HG03558 (cell line): Measurements from ENCODE around the gene IFNL2.
"Not testable (repeated sequence)": the region's sequence is repeated elsewhere in the genome, so short reads cannot be mapped to it uniquely, and the experiment has no call there.

Source experiments
- ATAC-seq: cut with Tn5 transposase; IDR thresholded peaks from one replicate; pipeline ENCODE4 v1.9.1; 2021; ENCODE audit warnings: moderate number of reproducible peaks; ENCODE audit not compliant: unreplicated experiment; ENCODE audit errors: extremely low read depth

IFNL2 gene

DNA sequence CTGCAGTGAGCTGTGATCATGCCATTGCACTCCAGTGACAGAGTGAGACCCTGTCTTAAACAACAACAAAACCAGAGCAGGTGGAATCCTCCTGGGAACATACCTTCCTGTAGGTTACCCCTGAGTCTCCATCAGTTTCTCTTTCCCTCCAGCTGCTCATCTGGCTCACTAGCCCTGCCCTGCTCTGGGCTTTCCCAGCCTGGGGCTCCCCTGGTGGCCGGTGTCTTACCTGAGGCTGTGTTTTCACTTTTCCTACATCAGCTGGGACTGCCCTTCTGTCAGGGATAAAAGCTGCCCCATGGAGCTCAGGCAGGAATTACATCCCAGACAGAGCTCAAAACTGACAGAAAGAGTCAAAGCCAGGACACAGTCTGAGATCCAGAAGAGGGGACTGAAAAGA lies at the start of gene IFNL2:
Gene IFNL2 (plus strand): TSS at position 312 of the 400 bp plus-strand sequence. CDS start 173 bp downstream, outside the sequence.
- ATAC-seq: not testable (repeated sequence)

DNA sequence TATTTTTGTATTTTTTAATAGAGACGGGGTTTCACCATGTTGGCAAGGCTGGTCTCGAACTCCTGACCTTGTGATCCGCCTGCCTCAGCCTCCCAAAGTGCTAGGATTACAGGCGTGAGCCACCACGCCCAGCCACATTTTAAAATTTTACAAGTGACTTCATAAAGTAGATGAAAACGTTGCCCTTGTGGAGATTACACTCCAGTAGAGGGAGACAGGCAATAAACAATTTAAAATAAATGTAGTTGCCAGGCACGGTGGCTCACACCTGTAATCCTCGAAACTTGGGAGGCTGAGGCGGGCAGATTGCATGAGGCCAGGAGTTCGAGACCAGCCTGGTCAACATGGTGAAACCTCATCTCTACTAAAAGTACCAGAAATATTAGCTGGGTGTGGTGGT lies 49.1 kb upstream of the IFNL2 start:
- not testable (repeated sequence) for ATAC-seq

DNA sequence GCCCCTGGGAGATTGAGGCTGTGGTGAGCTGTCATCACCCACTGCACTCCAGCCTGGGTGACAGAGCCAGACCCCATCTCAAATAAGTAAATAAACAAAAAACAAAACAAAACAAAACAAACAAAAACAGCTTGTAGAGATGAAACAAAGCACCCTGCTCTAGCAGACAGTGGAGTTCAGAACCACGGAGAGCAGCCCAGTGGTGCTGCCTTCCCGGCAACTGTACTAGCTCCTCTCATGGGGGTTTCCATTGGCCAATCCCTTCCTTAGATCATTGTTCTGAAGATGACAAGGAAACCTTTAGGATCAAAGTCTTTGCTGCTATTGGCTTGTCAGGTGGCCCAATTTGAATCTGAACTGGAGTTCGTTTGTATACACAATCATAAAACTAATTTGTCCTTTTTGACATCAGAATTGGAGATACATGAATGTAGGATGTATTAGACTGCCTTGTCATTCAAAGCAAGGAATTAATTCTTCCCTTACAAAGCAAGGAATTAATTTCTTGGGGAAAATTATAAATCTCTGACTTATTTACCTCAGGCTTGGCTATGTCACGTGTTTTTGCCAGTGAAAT lies 44.4 kb upstream of the IFNL2 start:
- ATAC-seq: no peak

DNA sequence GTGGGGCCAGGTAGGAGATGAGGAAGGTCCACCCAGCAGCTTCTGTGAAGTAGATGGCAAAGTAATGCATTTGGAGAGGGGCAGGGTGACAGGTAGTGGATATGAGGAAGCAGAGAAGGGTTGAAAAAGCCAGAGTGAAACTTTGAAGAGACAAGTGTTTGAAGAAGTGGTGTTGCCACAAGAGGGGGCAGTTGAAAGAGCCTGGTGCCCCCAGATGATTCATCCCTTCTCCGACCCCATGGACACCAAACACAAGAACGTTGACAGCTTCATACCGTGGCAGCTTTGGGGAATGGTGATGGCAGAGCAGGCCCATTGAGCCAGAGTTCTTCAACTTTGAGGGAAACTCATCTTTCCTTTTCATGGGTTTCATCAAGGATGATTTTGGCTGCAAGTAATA lies 43.3 kb upstream of the IFNL2 start:
- no peak for ATAC-seq

DNA sequence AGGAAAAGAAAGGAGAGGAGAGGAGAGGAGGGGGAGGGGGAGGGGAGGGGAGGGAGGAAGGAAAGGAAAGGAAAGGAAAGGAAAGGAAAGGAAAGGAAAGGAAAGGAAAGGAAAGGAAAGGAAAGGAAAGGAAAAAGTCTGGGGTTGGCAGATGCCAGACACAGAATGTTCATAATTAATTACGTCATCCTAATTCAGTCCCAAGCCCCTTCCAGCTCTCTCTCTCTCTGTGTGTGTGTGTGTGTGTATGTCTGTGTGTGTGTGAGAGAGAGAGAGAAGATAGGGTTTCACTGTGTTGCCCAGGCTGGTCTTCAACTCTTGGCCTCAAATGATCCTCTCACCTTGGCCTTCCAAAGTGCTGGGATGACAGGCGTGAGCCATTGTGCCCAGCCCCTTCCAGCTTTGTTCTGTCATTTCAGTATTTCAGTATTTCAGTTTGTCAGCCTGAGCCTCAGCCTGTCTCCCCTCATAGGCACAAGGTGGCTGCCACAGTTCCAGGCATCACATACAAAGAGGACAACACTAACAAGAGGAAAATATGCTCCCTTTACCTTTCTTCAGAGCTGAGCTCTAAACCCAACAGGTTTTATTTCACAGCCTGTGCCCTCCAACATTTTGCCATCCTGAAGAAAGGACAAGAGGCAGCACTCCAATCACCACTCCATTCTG lies 38.0 kb upstream of the IFNL2 start:
- no peak for ATAC-seq

DNA sequence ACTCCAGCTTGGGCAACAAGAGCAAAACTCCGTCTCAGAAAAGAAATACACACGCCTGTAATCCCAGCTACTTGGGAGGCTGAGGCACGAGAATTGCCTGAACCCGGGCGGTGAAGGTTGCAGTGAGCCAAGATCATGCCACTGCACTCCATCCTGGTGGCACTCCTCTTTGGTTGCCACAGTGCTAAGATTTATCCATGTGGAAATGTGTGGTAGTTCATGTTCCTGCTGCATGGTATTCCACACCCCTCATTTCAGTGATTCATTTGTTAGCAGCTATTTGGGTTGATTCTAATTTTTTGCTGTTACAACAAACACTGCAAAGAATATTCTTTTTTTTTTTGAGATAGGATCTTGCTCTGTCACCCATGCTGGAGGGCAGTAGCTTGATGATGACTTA lies 35.5 kb upstream of the IFNL2 start:
- no peak for ATAC-seq

DNA sequence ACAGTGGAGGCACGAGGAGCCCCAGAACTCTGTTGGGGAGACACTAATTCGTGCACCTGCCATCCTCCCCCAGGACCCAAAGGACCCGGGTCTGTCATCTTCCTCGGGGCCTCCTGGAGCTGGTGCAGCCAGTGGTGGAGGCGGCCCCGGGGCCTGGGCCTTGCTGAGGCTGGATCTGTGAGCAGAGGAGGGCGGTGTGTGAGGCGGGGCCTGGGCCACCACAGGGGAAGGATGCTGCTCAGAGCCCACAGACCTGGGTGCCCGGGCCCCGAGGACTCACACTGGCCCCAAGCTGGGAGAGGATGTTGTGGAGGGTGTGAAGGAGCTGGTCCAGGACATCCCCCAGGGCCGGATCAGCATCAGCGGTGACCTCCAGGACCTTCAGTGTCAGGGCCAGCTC lies 31.7 kb upstream of the IFNL2 start:
- ATAC-seq: no peak

DNA sequence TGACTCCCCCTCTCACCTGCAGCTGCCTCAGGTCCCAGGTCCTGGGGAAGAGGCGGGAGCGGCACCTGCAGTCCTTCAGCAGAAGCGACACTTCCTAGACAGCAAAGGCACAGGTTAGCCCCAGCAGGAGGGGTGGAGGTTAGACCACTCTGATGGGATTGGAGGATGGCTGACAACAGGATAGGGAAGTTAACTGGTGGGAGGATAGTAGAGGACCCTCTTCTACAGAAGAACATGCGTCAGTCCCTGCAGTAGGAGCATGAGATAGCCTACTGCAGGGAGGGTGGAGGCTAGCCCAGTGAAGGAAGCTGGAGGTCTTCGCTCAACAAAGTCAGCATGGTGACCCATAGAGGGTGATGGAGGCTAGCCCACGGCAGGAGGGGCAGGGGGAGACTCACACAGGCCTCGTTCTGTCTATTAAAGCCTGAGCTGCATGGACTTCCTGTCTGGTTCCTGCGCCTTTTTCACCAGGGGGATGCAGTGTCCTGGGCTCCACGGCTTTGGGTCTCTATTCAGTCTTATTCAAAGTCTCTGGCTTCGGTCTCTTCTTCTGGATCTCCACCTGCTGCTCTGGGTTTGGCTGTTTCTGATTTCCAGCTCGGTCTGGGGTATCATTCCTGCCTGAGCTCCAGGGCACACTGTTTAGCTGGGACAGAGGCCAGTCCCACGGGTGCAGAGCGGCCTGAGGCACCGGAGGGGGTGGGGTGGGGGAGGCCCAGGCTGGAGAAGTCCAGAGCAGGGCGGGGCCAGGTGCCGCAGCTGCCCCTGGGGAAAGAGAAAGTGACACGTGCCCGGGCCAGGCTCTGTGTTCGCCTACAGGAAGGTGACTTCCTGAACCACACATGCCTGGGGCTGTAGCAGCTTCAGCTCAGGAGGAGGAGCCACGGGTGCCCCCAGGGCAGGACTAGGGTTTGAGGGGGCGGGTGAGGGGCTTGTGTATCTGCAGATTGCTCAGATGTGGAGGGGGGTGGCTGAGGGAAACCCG lies 30.7 kb upstream of the IFNL2 start:
- no peak for ATAC-seq

DNA sequence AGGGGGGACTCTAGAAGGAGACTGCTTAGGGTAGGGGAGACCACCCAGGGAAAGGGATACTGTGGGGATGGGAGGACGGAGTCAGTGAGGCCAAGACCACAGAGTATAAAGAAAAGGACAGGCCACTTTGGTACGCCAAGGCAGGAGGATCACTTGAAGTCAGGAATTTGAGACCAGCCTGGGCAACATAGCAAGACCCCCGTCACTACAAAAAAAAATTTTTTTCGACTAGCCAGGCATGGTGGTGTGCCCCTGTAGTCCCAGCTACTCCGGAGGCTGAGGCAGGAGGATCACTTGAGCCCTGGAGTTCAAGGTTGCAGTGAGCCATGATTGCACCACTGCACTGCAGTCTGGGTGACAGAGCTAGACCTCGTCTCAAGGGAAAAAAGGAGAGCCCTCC lies 30.0 kb upstream of the IFNL2 start:
- ATAC-seq: no peak

DNA sequence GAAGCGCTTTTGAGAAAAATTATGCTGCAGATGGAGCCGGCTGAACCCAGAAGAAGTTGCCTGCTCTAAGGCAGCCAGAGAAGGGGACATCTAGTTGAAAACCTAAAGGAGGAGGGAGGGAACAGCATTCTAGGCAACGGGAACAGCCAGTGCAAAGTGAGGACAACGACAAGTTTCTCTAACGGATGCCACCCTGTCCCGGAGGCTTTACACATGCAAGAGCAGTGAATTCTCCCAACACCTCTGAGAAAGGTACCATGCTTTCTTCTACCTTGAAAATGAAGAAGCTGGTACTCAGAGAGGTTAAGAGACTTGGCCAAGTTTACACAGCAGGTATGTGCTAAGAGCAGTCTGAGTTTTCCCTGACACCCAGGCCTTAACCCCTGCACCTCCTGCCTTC lies 29.3 kb upstream of the IFNL2 start:
- ATAC-seq: no peak

DNA sequence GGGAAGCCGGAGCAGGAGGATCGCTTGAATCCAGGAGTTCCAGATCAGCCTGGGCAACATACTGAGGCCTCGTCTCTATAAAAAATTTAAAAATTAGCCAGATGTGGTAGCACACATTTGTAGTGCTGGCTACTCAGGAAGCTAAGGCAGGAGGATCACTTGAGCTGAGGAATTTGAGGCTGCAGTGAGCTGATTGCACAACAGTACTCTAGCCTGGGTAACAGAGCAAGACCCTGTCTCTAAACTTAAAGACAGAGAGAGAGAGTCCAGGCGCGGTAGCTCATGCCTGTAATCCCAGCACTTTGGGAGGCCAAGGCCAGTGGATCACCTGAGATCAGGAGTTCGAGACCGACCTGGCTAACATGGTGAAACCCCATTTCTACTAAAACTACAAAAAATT lies 27.8 kb upstream of the IFNL2 start:
- ATAC-seq: no peak

DNA sequence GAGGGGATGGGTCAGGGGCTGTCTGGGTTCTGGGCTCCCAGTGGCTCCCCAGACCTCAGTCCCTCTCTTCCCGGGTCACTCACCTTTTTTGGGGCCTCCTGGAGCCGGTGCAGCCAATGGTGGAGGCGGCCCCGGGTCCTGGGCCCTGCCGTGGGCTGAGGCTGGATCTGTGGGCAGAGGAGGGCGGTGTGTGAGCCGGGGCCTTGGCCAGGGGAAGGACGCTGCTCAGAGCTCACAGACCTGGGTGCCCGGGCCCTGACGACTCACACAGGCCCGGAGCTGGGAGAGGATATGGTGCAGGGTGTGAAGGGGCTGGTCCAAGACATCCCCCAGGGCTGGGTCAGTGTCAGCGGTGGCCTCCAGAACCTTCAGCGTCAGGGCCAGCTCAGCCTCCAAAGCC lies 24.5 kb upstream of the IFNL2 start:
- not testable (repeated sequence) for ATAC-seq

DNA sequence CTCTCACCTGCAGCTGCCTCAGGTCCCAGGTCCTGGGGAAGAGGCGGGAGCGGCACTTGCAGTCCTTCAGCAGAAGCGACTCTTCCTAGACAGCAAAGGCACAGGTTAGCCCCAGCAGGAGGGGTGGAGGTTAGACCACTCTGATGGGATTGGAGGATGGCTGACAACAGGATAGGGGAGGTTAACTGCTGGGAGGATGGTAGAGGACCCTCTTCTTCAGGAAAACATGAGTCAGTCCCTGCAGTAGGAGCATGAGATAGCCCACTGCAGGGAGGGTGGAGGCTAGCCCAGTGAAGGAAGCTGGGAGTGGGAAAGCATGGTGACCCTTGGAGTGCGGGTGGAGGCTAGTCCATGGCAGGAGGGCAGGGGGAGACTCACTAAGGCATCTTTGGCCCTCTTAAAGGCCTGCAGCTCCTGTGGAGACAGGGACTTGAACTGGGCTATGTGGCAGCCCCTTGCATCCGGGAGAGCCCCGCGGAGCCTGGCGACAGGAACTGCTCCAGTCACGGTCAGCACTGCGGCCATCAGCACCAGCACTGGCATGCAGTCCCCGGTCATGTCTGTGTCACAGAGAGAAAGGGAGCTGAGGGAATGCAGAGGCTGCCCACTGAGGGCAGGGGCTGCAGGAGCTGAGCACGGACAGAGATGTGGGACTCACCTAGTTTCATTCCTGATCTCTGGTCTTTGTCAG lies 23.6 kb upstream of the IFNL2 start, which contains the start of gene IFNL3:
Gene IFNL3 (minus strand): TSS at position 597 of the 691 bp plus-strand sequence. CDS start 39 bp downstream, at position 558.
- not testable (repeated sequence) for ATAC-seq

DNA sequence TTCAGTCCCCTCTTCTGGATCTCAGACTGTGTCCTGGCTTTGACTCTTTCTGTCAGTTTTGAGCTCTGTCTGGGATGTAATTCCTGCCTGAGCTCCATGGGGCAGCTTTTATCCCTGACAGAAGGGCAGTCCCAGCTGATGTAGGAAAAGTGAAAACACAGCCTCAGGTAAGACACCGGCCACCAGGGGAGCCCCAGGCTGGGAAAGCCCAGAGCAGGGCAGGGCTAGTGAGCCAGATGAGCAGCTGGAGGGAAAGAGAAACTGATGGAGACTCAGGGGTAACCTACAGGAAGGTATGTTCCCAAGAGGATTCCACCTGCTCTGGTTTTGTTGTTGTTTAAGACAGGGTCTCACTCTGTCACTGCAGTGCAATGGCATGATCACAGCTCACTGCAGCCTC lies 23.0 kb upstream of the IFNL2 start:
- ATAC-seq: not testable (repeated sequence)

DNA sequence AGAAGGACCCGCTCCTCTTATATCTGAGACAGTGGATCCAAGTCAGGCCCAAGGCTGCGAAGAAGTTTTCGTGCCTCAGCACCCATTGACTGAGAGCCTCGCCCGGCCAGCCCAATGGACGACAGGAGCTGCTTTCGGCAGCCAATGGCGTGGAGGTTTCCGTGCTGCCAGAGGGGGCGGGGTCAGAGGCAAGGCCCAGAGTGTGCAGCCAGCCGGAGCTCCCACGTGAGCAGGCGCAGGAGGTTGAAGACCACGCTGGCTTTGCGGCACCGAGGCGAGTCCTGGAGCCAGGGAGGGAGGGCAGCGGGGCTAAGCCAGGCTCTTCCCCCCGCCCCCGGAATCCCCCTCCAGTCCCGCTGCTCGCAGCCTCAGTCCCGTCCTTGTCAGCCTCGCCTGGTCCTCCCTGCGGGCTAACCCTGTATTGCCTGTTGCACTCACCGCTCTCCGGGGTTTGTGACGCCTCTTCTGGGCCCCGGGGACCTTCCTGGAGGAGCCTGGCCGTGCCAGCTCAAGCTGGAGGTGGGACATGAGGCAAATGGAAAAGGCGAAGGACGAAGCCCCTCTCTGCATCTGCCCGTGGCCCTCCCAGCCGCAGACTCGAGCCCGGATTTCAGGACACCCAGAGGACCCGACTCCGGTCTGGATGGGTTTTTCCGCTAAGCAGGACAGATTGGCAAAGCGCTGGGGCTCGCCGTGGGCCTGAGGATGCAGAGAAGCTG lies 21.1 kb upstream of the IFNL2 start:
- no peak for ATAC-seq

DNA sequence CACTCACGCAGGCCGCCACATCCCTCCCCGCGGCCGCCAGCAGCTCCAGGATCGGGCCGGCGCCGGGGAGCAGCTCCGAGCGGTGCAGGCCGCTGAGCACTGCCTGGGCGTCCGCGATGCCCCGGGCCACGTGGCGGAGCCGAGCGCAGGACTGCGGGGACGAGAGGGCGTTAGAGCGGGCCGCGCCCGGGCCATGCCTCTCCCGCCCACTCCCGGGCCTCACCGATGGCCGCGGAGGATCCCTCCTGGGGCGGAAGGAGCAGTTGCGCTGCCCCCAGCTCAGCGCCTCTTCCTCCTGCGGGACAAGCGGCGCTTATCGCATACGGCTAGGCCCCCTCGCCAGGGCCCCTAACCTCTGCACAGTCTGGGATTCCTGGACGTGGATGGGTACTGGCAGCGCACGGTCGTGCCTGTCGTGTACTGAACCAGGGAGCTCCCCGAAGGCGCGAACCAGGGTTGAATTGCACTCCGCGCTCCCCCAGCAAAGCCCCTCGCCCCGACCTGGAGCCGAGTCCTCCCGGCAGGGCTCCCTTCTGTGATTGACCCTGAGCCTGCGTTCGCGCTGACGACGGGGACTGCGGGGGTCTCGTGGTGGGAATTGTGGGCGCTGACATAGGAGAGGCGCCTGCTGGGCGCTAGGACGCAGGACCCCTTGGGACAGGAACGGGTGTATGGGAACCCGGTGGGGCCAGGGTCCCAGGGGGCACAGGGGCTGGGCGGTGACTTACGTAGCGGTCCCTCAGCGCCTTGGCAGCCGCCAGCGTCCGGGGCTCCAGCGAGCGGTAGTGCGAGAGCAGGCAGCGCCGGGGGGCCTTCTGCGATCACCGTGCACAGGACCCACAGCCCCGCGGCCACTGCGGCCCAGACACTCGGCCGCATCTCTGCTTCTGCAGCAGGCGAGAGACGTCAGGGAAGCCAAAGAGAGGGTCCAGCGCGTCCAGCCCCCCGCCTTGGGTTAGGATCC lies 20.2 kb upstream of the IFNL2 start:
- no peak for ATAC-seq

DNA sequence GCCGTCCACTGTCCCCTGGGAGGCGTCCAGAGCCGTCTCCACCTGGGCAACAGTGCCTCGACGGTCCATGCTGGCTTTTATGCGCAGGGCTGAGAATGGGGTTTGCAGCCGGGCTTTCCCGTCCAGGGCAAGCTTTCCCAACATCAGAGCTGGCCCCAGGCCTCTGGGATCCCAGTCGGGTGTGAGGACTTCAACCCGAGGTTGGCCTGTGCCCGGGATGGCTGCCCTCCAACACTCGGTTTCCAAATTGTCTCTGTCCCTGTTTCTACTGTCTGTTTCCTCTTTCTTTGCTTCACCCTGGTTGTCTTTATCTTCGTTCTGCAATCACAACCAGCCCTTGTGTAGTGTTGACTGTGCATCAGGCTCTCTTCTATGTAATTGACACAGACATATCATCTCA lies 19.4 kb upstream of the IFNL2 start, which contains the start of gene IFNL4:
Gene IFNL4 (minus strand): TSS at position 51 of the 400 bp plus-strand sequence.
- ATAC-seq: no peak

DNA sequence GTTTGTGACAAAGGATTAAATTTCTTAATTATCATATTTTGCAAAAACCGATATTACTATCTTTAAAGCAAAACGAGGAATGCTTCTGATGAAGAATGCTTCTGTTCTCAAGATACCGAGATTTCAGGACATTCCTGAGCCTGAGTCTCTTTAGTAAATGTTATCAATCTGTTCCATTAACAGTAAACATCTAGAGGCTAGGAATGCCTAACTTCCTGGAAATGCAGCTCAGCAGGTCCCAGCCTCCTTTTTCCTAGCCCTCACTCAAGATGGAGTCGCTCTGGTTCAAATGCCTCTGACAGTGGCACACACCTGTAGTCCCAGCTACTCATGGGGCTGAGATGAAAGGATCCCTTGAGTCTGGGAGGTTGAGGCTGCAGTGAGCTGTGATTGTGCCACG lies 17.1 kb upstream of the IFNL2 start:
- ATAC-seq: no peak

DNA sequence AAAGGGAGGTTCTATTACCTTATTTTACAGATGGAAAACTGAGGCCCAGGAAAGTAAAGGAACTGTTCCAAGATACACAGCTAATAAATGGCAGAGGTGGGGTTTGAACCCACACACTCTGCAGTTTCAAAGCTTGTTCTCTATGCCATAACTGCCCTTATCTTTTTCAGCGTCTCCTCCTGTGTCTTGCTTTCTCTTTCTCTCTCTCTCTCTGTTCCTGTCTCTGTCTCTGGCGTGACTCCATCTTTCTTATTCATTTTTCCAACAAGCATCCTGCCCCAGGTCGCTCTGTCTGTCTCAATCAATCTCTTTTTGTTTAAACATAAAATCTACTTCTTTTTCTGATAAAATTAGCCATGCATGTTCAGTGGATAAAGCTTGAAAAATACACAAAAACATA lies 16.4 kb upstream of the IFNL2 start:
- no peak for ATAC-seq
